Upper lobe of left lung (tissue), 6 donors: Measurements from ENCODE around the gene BABAM2. TPM values are rescaled to one million over a fixed set of nuclear protein-coding genes. Genes with fewer than 3 reads are reported as not detected.

Source experiments
- ATAC-seq, 2 donors: fragments of 200-7000 bp; cut with Tn5 transposase; one replicate each; pipeline ENCODE4 v1.9.1; 2022; ENCODE audit warnings: mild to moderate bottlenecking in 2 of 2, moderate library complexity in 2 of 2; ENCODE audit not compliant: low FRiP score in 2 of 2
- DNase-seq, 2 donors: peaks; one replicate each; pipeline ENCODE4 v3.0.0-alpha.2; 2019 to 2020
- H3K27ac ChIP-seq, 4 donors: fragments of 200-600 bp; sonication (generic); one replicate each; pipeline ENCODE4 v1.5.1; 2016 to 2019
- H3K27me3 ChIP-seq, 4 donors: fragments of 200-600 bp; sonication (generic); one replicate each; pipeline ENCODE4 v1.5.1; 2017 to 2019
- H3K36me3 ChIP-seq, 4 donors: fragments of 200-600 bp; sonication (generic); one replicate each; pipeline ENCODE4 v1.5.1; 2016 to 2019
- H3K4me1 ChIP-seq, 4 donors: fragments of 200-600 bp; sonication (generic); one replicate each; pipeline ENCODE4 v1.5.1; 2018 to 2019
- H3K4me3 ChIP-seq, 4 donors: fragments of 200-600 bp; sonication (generic); one replicate each; pipeline ENCODE4 v1.5.1; 2017 to 2019; ENCODE audit warnings: mild to moderate bottlenecking in 2 of 4, moderate library complexity in 1 of 4
- H3K9me3 ChIP-seq, 4 donors: fragments of 200-600 bp; sonication (generic); one replicate each; pipeline ENCODE4 v1.5.1; 2018 to 2019
- EP300 ChIP-seq, 4 donors: sonication (generic); formaldehyde crosslinking; IDR thresholded peaks; one replicate each; pipeline ENCODE4 v1.5.1; 2017; ENCODE audit warnings: antibody characterized with exemption in 4 of 4, control low read depth in 2 of 4
- POLR2A ChIP-seq, 4 donors: fragments of 450-650 bp; IDR thresholded peaks; one replicate each; pipeline ENCODE4 v1.5.1; 2016 to 2017; ENCODE audit warnings: antibody characterized with exemption in 4 of 4, mild to moderate bottlenecking in 2 of 4
- POLR2AphosphoS5 ChIP-seq, 2 donors: sonication (generic); formaldehyde crosslinking; IDR thresholded peaks; one replicate each; pipeline ENCODE4 v1.5.1; 2017; ENCODE audit warnings: antibody characterized with exemption in 2 of 2
- WGBS, 2 donors: methylation state at CpG; one replicate each; pipeline ENCODE4 v1.1.5; 2017 to 2018; 5-methylcytosine and 5-hydroxymethylcytosine counted together
- total RNA-seq, 6 donors: library from RNA; depleted of rRNA in 4 of 6; stranded (reverse); fragments of >200 nt in 4 of 6; gene quantifications; one replicate each; pipeline versions ENCODE4 v1.1.0 to v1.2.1, GENCODE V29; 2016 to 2021
- TF ChIP-seq, protein P1 (sequence below), 6 experiments: fragments of 450-650 bp in 4 of 6; fragments of 200-600 bp in 2 of 6; sonication (generic) in 2 of 6; IDR thresholded peaks; one replicate each; pipeline ENCODE4 v1.5.1; 2016 to 2019; ENCODE audit warnings: antibody characterized with exemption in 6 of 6
- donor health status: DM: no; HTN: no; CAD: no; lungs with moderate emphysema.
- donor health status: DM: no; HTN: yes; CAD: no; lungs with severe emphysema.

Gene BABAM2
- total RNA-seq, 6 donors from 2014 or later: 23.0 to 44.0 (median 38.2) TPM

DNA sequence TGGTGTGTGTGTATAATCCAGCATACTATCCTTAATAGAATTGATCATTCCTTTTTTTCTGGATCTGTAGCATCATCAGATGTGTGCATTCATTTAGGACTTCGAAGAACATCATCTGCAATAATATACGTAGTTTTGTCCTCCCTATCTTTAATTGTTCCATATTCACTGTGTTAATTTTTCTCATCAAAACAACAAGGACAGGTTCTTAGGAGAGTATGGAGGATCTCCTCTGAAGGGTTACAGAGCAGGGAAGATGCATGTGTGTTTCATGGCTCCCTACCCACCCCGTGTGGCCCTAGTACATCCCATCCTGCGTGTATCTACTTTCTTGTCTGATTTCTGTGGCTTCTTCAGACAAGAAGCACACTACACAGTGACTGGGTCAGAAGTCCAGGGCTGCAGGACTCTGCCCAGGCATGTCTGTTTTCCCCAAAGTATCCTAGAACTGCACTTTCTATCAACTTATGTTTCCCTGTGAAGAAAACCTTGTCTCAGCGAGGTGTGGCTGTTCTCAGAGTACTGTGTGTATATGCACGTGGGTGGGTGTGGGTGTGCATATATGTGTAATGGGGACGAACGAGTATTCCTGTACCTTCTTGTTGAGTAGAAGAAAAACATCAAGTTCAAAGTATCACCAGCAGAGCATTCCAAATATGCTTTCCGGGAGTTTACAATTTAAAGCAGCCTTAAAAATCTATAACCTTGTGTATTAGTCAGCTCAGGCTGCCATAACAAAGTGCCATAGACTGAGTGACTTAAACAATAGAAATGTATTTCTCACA lies 281.8 kb downstream of the BABAM2 start:
- TF ChIP-seq POLR2AphosphoS5 (IDR thresholded peaks at IDR 0.05): no peak
- TF ChIP-seq EP300 (IDR thresholded peaks at IDR 0.05): no peak
- TF ChIP-seq, protein P1, sequence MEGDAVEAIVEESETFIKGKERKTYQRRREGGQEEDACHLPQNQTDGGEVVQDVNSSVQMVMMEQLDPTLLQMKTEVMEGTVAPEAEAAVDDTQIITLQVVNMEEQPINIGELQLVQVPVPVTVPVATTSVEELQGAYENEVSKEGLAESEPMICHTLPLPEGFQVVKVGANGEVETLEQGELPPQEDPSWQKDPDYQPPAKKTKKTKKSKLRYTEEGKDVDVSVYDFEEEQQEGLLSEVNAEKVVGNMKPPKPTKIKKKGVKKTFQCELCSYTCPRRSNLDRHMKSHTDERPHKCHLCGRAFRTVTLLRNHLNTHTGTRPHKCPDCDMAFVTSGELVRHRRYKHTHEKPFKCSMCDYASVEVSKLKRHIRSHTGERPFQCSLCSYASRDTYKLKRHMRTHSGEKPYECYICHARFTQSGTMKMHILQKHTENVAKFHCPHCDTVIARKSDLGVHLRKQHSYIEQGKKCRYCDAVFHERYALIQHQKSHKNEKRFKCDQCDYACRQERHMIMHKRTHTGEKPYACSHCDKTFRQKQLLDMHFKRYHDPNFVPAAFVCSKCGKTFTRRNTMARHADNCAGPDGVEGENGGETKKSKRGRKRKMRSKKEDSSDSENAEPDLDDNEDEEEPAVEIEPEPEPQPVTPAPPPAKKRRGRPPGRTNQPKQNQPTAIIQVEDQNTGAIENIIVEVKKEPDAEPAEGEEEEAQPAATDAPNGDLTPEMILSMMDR (IDR thresholded peaks at IDR 0.05): no peak
- TF ChIP-seq POLR2A (IDR thresholded peaks at IDR 0.05): no peak
- 94 to 96% methylated on average over 9 of the region's 9 CpGs for WGBS, 2 donors
- no peak overlapping the region for H3K4me3 ChIP-seq
- H3K27me3 ChIP-seq: no peaks in the 10 kb centered on the region
- ATAC-seq (peak in 1 of 2 donors; percentile 15), DNase-seq (no peak)
- no peaks in the 10 kb centered on the region for H3K36me3 ChIP-seq
- no peak overlapping the region for H3K27ac ChIP-seq
- H3K4me1 ChIP-seq: no peaks in the 10 kb centered on the region
- peaks cover 0 to 4% (median 0%) of the 10 kb centered on the region in 4 donors for H3K9me3 ChIP-seq

DNA sequence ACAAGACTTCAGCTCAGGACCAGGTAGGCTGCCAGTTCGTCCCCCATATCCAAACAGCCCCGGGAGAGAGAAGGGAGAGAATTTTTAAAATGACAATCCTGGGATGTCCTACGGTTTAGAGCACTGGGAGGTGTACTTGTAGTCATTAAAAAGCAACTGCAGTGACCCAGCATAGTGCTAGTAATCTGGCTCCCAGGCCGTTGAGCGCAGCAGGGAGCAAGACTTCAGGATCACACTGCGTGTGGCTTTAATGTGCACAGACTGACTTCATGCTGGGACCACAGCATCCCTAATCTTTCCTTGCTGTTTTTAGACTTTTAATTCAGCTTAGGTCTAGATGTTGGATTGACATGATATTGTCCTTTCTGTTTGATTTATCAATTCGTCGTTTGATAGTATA lies 282.8 kb downstream of the BABAM2 start:
- Histone ChIP-seq H3K4me3 (no peak overlapping the region), H3K27ac (no peak overlapping the region), H3K27me3 (no peaks in the 10 kb centered on the region), H3K9me3 (peaks cover 0 to 4% (median 0%) of the 10 kb centered on the region in 4 donors), H3K36me3 (no peaks in the 10 kb centered on the region), H3K4me1 (no peaks in the 10 kb centered on the region)
- TF ChIP-seq POLR2A (IDR thresholded peaks at IDR 0.05): no peak
- TF ChIP-seq POLR2AphosphoS5 (IDR thresholded peaks at IDR 0.05): no peak
- TF ChIP-seq, protein P1 (IDR thresholded peaks at IDR 0.05): no peak
- no peak for TF ChIP-seq EP300 (IDR thresholded peaks at IDR 0.05)
- ATAC-seq (no peak), DNase-seq (no peak)
- 79 to 94% methylated on average over 7 to 8 of the region's 8 CpGs for WGBS, 2 donors

GRCh38 chr2:28174211-28174610 lies 283.7 kb downstream of the BABAM2 start:
- Histone ChIP-seq H3K27ac (no peak overlapping the region), H3K27me3 (no peaks in the 10 kb centered on the region), H3K4me1 (no peaks in the 10 kb centered on the region), H3K9me3 (peaks cover 0 to 4% (median 0%) of the 10 kb centered on the region in 4 donors), H3K4me3 (no peak overlapping the region), H3K36me3 (no peaks in the 10 kb centered on the region)
- ATAC-seq (no peak), DNase-seq (no peak)
- no peak for TF ChIP-seq EP300 (IDR thresholded peaks at IDR 0.05)
- TF ChIP-seq POLR2A (IDR thresholded peaks at IDR 0.05): no peak
- TF ChIP-seq, protein P1 (IDR thresholded peaks at IDR 0.05): no peak
- no peak for TF ChIP-seq POLR2AphosphoS5 (IDR thresholded peaks at IDR 0.05)
- WGBS, 2 donors: 95 to 98% methylated on average over 4 of the region's 4 CpGs

DNA sequence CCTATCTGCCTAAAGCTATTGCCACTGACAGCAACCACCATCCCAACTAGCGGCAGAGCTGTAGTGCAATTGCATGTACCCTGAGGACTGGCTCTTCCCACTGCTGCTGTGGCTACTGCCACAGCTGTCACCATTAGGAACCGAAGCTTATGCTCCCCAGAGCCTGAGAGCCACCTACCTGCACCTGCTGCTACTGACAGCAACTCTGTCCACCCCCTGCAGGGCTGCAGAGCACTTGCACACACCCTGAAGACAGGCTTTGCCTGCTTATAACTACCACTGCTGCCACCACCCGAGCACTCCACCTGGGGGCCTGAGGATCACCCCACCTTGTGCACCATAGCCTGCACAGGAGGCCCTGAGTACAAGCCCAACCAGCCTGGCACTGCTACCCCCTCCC lies 284.5 kb downstream of the BABAM2 start:
- no peak for ATAC-seq
- TF ChIP-seq POLR2AphosphoS5 (IDR thresholded peaks at IDR 0.05): no peak
- TF ChIP-seq, protein P1 (IDR thresholded peaks at IDR 0.05): no peak
- TF ChIP-seq EP300 (IDR thresholded peaks at IDR 0.05): no peak
- peaks cover 0 to 4% (median 0%) of the 10 kb centered on the region in 4 donors for H3K9me3 ChIP-seq
- no peaks in the 10 kb centered on the region for H3K36me3 ChIP-seq
- H3K27me3 ChIP-seq: no peaks in the 10 kb centered on the region
- 97 to 100% methylated on average over 2 to 3 of the region's 3 CpGs for WGBS, 2 donors
- no peak overlapping the region for H3K4me3 ChIP-seq
- no peak for DNase-seq
- H3K4me1 ChIP-seq: no peaks in the 10 kb centered on the region
- no peak overlapping the region for H3K27ac ChIP-seq

DNA sequence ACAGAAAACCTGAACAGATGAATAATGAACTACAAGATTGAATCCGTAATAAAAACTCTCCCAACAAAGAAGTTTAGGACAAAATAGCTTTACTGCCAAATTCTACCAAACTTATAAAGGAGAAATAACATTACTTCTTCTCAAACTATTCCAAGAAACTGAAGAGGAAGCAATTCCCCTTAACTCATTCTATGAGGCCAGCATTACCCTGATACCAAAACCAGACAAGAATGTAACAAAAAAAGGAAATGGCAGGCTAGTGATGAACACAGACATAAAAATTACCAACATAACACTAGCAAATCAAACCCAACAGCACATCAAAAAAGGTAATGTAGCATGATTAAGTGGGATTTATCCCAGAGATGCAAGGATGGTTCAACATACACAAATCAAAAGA lies 288.4 kb downstream of the BABAM2 start:
- TF ChIP-seq, protein P1 (IDR thresholded peaks at IDR 0.05): no peak
- no peak for TF ChIP-seq POLR2A (IDR thresholded peaks at IDR 0.05)
- TF ChIP-seq POLR2AphosphoS5 (IDR thresholded peaks at IDR 0.05): no peak
- TF ChIP-seq EP300 (IDR thresholded peaks at IDR 0.05): no peak
- ATAC-seq (no peak), DNase-seq (no peak)
- Histone ChIP-seq H3K9me3 (peaks cover 0 to 4% (median 0%) of the 10 kb centered on the region in 4 donors), H3K4me3 (no peak overlapping the region), H3K36me3 (no peaks in the 10 kb centered on the region), H3K27ac (no peak overlapping the region), H3K4me1 (no peaks in the 10 kb centered on the region), H3K27me3 (no peaks in the 10 kb centered on the region)
- 81 to 89% methylated on average over 1 of the region's 1 CpG for WGBS, 2 donors
